Activated T-helper 9 cell treated with anti-CD3 and anti-CD28 coated beads, Interleukin-2, amount 50 U/mL, for 16 hours (primary cell): ENCODE measurements around the gene GOLGA2.

Experiments used
- DNase-seq: peaks from one replicate; pipeline ENCODE4 v3.0.0-alpha.2; 2020; ENCODE audit warnings: low read depth

GOLGA2 gene

GRCh38 chr9:128211186-128211980, 64.4 kb downstream of the GOLGA2 start:
- no peak for DNase-seq

- no peak for DNase-seq
Observed at GRCh38 chr9:128208946-128209669, 66.7 kb downstream of the GOLGA2 start.

- no peak for DNase-seq
Observed at GRCh38 chr9:128208386-128208785, 67.4 kb downstream of the GOLGA2 start.

GRCh38 chr9:128206916-128207910, 68.6 kb downstream of the GOLGA2 start:
- DNase-seq, result no peak

GRCh38 chr9:128206484-128206883, 69.3 kb downstream of the GOLGA2 start:
- no peak for DNase-seq
